TTC549 (cell line): Measurements from ENCODE around the gene SLC12A3.

ENCODE experiments used
- FAIRE-seq: peaks from 2 replicates; lab custom pipeline; 2012; peaks lifted over from hg19 to GRCh38; lab: Jason Lieb, UNC

Gene SLC12A3

GRCh38 chr16:56894331-56894917 lies 29.4 kb downstream of the SLC12A3 start:
- FAIRE-seq: no peak

GRCh38 chr16:56895813-56896212 lies 30.8 kb downstream of the SLC12A3 start:
- FAIRE-seq: no peak

GRCh38 chr16:56896244-56896643 lies 31.2 kb downstream of the SLC12A3 start:
- no peak for FAIRE-seq

- no peak for FAIRE-seq
Observed at GRCh38 chr16:56897026-56897799, 32.2 kb downstream of the SLC12A3 start.

- FAIRE-seq: no peak
Observed at GRCh38 chr16:56898847-56899246, 33.8 kb downstream of the SLC12A3 start.

GRCh38 chr16:56903866-56904265 lies 38.9 kb downstream of the SLC12A3 start:
- FAIRE-seq: no peak

- no peak for FAIRE-seq
Observed at GRCh38 chr16:56907401-56907800, 42.4 kb downstream of the SLC12A3 start.

GRCh38 chr16:56909527-56909979 lies 44.5 kb downstream of the SLC12A3 start:
- FAIRE-seq: no peak

- FAIRE-seq: no peak
Observed at GRCh38 chr16:56910112-56910511, 45.1 kb downstream of the SLC12A3 start.

GRCh38 chr16:56910654-56911539 lies 45.9 kb downstream of the SLC12A3 start:
- FAIRE-seq: no peak

GRCh38 chr16:56911771-56912571 lies 47.0 kb downstream of the SLC12A3 start:
- FAIRE-seq: no peak

GRCh38 chr16:56912746-56913708 lies 48.0 kb downstream of the SLC12A3 start:
- no peak for FAIRE-seq

- no peak for FAIRE-seq
Observed at GRCh38 chr16:56914896-56915295, 49.9 kb downstream of the SLC12A3 start.

GRCh38 chr16:56915336-56916119 lies 50.5 kb downstream of the SLC12A3 start:
- FAIRE-seq: no peak

- FAIRE-seq: no peak
Observed at GRCh38 chr16:56916571-56917403, 51.8 kb downstream of the SLC12A3 start.

GRCh38 chr16:56918467-56919012 lies 53.5 kb downstream of the SLC12A3 start:
- no peak for FAIRE-seq

GRCh38 chr16:56919099-56919800 lies 54.2 kb downstream of the SLC12A3 start:
- no peak for FAIRE-seq

GRCh38 chr16:56921571-56921970 lies 56.6 kb downstream of the SLC12A3 start:
- FAIRE-seq: no peak
